Ramos (cell line): Measurements from ENCODE around the gene PROK2.

Source experiments
- in situ Hi-C: fragments of 300-500 bp; cut with MboI; formaldehyde crosslinking; loops from one replicate; pipeline ENCODE4 v1.14.3; 2022; ENCODE audit warnings: low sequenced_read_pairs; ENCODE audit not compliant: unreplicated experiment

The PROK2 gene

DNA sequence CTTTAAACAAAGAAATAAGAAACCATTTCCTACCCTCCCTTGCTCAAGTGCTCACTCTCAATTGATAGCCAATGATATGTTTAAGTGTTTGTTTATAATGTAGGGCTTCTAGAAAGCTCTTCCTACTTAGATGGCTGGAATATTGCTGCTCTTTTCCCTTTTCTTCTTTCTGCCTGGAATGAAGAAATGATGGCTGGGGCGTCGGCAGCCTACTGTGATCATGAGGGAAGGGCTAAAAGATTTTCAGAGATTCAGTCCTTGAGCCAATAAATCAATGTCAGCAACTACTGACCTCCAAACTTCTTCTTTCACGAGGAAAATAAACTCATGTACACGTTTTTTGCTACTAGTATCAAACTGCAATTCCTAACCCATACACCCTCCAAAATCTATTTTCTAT is 33.3 kb downstream of the PROK2 start:
- in situ Hi-C loops = no loop called here

DNA sequence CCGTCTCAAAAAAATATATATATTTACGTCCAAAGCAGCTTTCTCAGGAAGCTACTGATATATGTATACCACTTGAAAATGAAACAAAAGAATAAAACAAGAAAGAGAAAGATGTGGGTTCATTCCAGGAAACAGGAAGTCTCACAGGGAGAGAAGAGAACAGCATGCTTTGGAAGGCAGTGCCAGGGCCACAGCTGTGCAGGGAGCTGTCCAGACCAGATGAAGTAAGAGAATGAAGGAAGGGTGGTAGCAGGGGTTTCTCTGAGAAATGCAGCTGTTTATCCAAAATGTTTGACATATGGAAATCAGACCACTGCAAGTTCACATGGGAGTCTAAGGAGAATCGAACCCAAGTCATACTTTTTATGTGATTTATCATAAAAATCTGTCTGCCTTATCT is 40.2 kb downstream of the PROK2 start:
- in situ Hi-C loops = loop anchor here (25.0 kb wide), 1 partner anchor 518 kb away; no protein-coding TSS in a partner anchor

DNA sequence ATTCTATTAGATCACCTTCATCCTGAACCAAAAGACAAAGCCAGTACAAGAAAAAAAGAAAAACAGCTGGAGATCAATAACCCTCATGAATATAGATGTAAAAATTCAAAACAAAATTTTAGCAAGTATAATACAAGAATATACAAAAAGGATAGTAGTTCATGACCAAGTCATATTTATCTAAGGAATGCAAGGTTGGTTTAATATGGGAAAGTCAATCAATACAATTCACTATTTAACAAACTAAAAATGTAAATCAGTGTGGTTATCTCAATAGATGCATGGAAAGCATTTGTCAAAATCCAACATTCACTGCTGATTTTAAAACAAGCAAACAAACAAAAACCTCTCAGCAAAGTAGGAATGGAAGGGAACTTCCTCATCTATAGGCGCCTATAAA is 42.3 kb downstream of the PROK2 start:
- in situ Hi-C loops = loop anchor here (25.0 kb wide), 1 partner anchor 520 kb away; no protein-coding TSS in a partner anchor

- in situ Hi-C loops = loop anchor here (25.0 kb wide), 1 partner anchor 527 kb away; no protein-coding TSS in a partner anchor
These were observed 50.1 kb downstream of the PROK2 start for GRCh38 chr3:71734881-71735280.

DNA sequence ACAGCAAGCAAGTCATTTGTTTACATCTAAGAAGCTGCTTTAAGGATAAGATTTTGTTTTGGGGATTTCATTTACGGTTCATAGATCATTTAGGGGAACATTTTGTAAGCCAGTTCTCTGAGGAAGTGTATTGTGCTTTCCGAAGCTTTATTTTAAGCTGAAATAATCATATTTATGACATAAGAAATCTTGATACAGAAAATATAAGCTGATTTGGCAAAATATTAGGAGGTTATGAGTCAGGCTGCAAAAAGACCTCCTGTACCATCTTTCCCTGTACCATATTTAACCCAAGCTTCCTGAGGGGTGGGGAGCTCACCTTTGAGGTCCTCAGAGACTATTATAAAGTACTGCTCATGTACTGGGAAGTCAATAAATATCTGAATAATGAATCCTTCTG is 51.6 kb downstream of the PROK2 start:
- in situ Hi-C loops = loop anchor here (25.0 kb wide), 1 partner anchor 529 kb away; no protein-coding TSS in a partner anchor

DNA sequence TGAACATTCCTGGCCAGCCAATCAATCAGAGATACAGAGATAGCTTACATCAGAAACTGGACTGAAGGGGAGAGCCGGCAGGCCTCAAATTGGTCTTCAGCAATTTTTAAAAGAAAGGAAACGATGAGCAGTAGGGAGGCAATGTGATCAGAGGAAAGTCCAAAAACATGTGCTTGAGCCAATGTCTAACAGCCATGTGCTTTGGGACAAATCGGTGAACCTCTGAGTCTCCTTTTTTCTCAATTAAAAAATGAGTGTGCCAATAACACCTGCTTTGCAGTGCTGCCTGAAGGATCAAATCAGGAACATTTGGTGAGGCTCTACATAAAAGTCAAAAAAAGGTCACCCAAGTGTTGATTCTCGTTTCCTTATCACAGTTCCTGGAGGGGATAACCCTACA is 52.3 kb downstream of the PROK2 start:
- in situ Hi-C loops = loop anchor here (25.0 kb wide), 1 partner anchor 530 kb away; no protein-coding TSS in a partner anchor

DNA sequence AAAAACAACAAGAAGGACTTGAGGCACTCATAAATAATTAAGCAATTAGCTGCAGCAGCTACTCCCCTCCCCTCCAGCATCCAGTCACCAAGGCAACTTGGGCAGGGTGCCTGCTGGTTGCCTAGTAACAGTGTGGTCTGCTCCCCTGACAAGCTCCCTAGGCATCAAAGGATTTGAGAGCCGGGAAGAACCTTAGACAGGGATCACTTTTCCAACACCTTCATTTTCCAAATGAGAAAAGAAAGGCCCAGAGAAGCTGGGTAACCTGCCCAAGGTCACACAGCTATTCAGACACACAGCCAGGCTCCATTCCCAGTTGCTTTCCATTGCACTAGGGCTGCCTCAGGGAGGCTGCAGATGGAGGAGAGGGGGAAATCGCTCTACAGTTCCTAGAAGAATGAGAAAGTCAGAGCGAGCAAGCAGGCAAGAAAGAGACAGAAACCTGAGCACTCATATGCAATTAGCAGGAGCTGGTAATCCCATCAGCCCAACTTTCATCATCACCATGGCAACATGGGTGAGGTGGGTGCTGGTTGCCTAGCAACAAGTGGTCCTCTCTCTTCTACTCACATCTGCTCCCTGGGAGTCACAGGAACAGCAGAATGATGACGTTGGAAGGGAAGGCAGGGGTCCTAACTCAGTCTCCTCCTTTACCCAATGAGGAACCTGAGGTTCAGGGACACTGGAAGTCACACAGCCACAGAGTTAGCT is 56.2 kb downstream of the PROK2 start:
- in situ Hi-C loops = loop anchor here (25.0 kb wide), 1 partner anchor 534 kb away; no protein-coding TSS in a partner anchor

GRCh38 chr3:71726146-71726545 is 58.8 kb downstream of the PROK2 start:
- in situ Hi-C loops = loop anchor here (25.0 kb wide), 1 partner anchor 536 kb away; no protein-coding TSS in a partner anchor

DNA sequence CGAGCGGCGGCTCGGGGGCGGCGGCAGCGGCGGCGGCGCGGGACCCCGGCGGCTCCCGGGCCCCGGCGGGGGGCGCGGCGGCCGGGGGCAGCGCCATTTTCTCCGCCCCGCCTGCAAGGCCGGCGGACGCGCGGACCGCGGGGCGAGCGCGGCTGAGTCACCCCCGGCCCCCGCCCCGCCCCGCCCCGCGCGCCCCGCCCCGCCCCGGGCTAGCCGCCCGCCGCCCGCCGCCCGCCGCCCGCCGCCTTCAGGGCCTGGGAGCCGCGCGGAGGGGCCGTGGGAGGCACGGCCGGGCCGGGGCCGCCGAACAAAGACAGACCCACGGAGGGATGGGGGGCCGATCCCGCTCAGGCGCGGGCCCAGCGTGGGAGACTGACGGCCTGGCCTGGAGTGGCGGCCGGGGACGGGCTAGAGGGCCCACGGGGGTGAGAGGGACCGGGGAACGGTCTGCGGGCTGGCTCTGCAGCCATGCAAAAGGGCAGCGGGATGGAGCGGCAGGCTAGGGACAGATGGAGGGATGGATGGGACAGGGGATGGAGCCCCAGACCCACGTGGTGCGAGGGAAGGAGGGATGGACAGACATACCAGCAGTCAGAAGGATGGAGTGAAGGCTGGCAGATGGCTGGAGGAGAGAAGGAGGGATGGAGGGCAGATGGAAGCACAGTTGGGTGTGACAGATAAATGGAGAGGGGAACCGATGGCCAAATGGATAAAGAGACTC is 59.5 kb downstream of the PROK2 start, which contains the start of gene EIF4E3:
Gene EIF4E3 (minus strand): TSS at position 132 of the 721 bp plus-strand sequence. CDS start 35 bp downstream, at position 97.
- in situ Hi-C loops = loop anchor here (25.0 kb wide), 1 partner anchor 537 kb away; no protein-coding TSS in a partner anchor

DNA sequence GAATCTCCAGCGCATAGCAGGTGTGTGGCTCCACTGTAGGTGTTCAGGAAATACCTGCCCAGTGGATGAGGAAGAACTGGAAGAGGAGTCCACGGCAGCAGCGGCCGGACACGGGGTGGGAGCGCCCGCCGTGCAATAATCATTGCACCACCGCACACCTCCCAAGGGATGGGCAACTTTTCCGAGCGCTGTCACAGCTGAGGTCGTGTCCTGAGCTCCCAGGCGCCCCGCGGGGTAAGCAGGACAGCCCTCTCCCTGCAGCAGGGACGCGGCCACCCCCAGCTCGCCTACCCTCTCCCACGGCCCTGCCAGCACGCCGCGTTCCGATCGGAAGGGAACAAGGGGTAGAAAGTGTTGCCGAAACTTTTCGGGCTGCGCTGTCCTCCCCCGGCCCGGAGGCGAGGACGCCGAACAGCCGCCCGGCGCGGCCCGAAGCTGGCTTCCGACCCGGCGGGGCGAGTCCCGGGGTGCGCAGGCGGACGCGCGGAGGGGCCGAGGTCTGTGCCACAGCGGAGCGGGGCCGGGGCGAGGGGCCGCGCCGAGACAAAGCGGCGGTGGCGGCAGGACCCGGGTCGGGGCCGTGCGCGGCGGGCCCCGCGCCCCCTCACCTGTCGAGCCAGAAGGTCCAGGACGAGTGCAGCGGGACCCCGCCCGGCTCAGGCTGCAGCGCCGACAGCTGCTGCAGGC is 60.2 kb downstream of the PROK2 start:
- in situ Hi-C loops = loop anchor here (25.0 kb wide), 3 partner anchors 538 to 1363 kb away; partner anchors contain the start of gene SHQ1

DNA sequence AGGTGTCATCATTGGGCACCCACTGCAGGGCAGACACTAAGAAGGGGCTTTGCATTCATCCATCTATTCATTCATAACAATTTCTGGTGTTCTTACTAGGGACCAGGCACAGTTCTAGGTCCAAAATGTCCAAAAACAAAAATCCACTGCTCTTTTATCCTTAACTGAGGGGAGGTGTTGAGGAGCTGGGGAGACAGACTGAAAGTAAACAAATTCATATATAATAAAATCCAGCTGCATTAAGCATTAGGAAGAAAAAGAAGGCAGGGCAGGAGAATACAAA is 60.8 kb downstream of the PROK2 start:
- in situ Hi-C loops = loop anchor here (25.0 kb wide), 2 partner anchors 1113 to 1363 kb away; partner anchors contain the start of gene SHQ1

- in situ Hi-C loops = loop anchor here (25.0 kb wide), 2 partner anchors 1114 to 1364 kb away; partner anchors contain the start of gene SHQ1
These were observed 61.3 kb downstream of the PROK2 start for GRCh38 chr3:71723452-71724170.

DNA sequence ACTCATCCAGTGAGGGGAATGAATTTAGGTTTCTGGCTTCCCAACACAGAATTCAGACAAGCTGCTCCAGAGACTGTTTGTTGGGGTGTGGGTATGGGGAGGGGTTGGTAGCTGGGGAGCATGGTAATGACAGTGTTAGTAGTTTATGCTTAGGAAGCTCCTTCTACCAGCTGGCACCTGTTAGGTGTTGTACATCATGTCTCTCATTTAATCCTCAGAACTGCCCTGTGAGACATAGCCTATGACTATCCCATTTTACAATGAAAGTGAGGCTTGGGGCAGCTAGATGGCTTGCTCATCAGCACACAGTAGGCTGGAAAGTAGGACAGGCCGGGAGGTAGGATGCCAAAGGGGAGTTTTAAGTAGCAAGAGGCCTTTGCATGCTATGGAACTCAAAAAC is 62.3 kb downstream of the PROK2 start:
- in situ Hi-C loops = loop anchor here (25.0 kb wide), 2 partner anchors 1115 to 1365 kb away; partner anchors contain the start of gene SHQ1
